ENCODE results near the gene SHB. TPM values are rescaled to one million over a fixed set of nuclear protein-coding genes. Genes with fewer than 3 reads are reported as not detected.
A peak's percentile ranks its signal among the peaks of the same experiment; 100 is the strongest.

SHB gene
- total and polyA plus RNA-seq, 2 of the 13 experiments (the other 11 are each of a cell fraction or from before 2014, with no cell fraction given), result 19.4 to 20.7 TPM

DNA sequence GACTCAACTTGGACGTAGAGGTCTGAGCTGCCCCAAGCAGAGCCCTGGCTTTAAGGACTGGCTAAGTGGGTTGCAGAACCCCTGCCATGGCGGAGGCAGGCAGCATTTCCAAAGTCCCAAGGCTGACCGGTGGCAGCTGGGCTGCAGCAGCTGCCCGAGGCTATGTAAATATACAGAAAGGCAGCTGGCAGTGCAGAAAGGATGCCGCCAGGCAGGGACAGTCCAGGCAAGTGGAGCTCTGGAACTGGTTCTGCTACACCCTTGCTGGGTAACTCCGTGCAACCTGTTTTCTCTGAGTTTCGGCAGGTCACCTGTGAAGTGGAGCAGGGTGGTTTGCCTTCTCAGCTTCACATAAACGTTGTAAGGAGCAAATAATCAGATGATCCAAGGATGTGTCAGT is 46.0 kb downstream of the SHB start (continued):
- TF ChIP-seq ZSCAN29 (CRISPR knock-in tag; conservative IDR thresholded peaks at IDR 0.05) (no peak), PITX1 (CRISPR knock-in tag; IDR thresholded peaks at IDR 0.05) (no peak), KDM4B (CRISPR knock-in tag; IDR thresholded peaks at IDR 0.05) (no peak), THAP11 (CRISPR knock-in tag; IDR thresholded peaks at IDR 0.05) (no peak), NFATC3 (CRISPR knock-in tag; IDR thresholded peaks at IDR 0.05) (no peak)
- TF ChIP-seq, protein P1, sequence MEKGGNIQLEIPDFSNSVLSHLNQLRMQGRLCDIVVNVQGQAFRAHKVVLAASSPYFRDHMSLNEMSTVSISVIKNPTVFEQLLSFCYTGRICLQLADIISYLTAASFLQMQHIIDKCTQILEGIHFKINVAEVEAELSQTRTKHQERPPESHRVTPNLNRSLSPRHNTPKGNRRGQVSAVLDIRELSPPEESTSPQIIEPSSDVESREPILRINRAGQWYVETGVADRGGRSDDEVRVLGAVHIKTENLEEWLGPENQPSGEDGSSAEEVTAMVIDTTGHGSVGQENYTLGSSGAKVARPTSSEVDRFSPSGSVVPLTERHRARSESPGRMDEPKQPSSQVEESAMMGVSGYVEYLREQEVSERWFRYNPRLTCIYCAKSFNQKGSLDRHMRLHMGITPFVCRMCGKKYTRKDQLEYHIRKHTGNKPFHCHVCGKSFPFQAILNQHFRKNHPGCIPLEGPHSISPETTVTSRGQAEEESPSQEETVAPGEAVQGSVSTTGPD (CRISPR knock-in tag; IDR thresholded peaks at IDR 0.05), result no peak

DNA sequence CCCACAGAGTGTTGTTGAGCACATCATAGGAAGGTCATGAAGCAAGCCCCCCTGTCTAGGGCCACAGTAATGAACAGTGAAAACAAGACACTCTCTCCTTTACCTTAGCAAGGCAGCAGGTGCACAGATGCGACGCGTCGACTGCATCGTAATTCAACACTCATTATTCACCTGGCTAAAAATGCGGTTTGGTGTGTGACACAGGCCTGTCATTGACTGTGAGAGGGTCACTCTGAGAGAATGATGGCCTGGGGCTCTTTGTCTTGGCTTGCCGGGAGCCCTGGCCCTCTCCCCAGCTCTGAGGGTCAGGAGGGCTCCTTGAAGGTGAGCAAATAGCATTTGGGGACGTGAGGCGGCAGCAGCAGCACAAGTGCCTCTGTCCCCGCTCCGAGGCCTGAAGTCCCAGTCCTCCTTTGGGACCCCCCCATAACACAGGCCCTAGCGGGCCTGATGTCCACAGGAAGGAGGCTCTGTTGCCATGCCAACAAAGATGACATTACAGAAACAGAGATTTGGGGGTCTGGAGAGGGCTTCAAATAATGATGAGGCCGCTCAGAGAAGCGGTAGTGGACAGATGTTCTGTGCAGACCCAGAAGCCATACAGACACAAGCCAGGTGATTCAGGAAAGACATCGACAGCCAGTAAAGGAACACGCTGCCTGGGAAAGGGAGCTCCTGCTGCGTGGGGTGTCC is 46.7 kb downstream of the SHB start:
- in situ Hi-C loops (cut with HindIII; ENCODE audit: extremely low pct_ligation_motif_present, low pct_unique_long_range_greater_than_20kb), result loop anchor here (5.0 kb wide), 1 partner anchor 45 kb away; the partner anchor contains the start of gene SHB
- POLR2A ChIA-PET, result interaction anchor here (2.6 to 5.7 kb wide), 4 partner anchors 13 to 56 kb away, joined by 11 to 47 read pairs (median 29); no protein-coding TSS in a partner anchor
- H3K79me2 ChIP-seq (ENCODE audit: insufficient read depth, low read length), result peaks cover 90% of the 10 kb centered on the region

More for the DNA sequence above, 46.7 kb downstream of the SHB start:
- H3K36me3 ChIP-seq (replicated peaks in 1 of 2; ENCODE audit: control insufficient read depth in 1 of 2, insufficient read depth in 2 of 2, low read length in 2 of 2), result peaks cover 14 to 19% of the 10 kb centered on the region in 2 experiments
- no peak for FAIRE-seq
- 98% methylated on average over 13 of the region's 17 CpGs for WGBS (ENCODE audit: low lambda C conversion rate)
- no peak for ATAC-seq
- H3K27me3 ChIP-seq (ENCODE audit: control insufficient read depth in 1 of 2, insufficient read depth in 2 of 2, low read length in 2 of 2), result no peaks in the 10 kb centered on the region
- TF ChIP-seq AGO2 (optimal IDR thresholded peaks at IDR 0.05; ENCODE audit: low read depth, low read length), result peak; percentile 8
- TF ChIP-seq CHD2 (IDR thresholded peaks at IDR 0.05; ENCODE audit: low read depth, low read length), result no peak
- no peaks in the 10 kb centered on the region for H3K9me3 ChIP-seq (ENCODE audit: low read length)
- peaks cover 100% of the 10 kb centered on the region for H3K4me1 ChIP-seq (ENCODE audit: insufficient read depth, low read length)
- intact Hi-C loops (cut with micrococcal nuclease; ENCODE audit: unreplicated experiment), result loop anchor here (10.0 kb wide), 1 partner anchor 142 kb away; no protein-coding TSS in a partner anchor
- no peak overlapping the region for H3K4me3 ChIP-seq (replicated peaks in 1 of 3; ENCODE audit: insufficient read depth in 1 of 3, low read depth in 2 of 3, low read length in 3 of 3)
- CTCF ChIA-PET (ENCODE audit: low intra/inter-chr PET ratio, low total read pairs), result no interaction called here
- DNase-seq (ENCODE audit: low spot score), result no peak
- H3K9ac ChIP-seq (ENCODE audit: insufficient read depth, low read depth, low read length), result no peak overlapping the region
- H3K4me2 ChIP-seq (ENCODE audit: low read depth, low read length), result no peak overlapping the region
- no TSS peak for BruUV-seq (replicated peaks)
- peak overlapping the region; percentile 70 for H3K27ac ChIP-seq (ENCODE audit: extremely low read length, insufficient read depth, low read length)
- H4K20me1 ChIP-seq (ENCODE audit: insufficient read depth, low read length), result peaks cover 26% of the 10 kb centered on the region; the same call in 1 of the 2 replicates
- H2AFZ ChIP-seq (ENCODE audit: low read length), result no peak overlapping the region

Measured in HepG2 (cell line).